ENCODE measurements around the gene SMU1. TPM values are rescaled to one million over a fixed set of nuclear protein-coding genes. Genes with fewer than 3 reads are reported as not detected.

Gene SMU1
- total and polyA plus RNA-seq, 2 donors (not counting 1 experiment from before 2014, with no cell fraction given) = 19.1 to 31.0 TPM

DNA sequence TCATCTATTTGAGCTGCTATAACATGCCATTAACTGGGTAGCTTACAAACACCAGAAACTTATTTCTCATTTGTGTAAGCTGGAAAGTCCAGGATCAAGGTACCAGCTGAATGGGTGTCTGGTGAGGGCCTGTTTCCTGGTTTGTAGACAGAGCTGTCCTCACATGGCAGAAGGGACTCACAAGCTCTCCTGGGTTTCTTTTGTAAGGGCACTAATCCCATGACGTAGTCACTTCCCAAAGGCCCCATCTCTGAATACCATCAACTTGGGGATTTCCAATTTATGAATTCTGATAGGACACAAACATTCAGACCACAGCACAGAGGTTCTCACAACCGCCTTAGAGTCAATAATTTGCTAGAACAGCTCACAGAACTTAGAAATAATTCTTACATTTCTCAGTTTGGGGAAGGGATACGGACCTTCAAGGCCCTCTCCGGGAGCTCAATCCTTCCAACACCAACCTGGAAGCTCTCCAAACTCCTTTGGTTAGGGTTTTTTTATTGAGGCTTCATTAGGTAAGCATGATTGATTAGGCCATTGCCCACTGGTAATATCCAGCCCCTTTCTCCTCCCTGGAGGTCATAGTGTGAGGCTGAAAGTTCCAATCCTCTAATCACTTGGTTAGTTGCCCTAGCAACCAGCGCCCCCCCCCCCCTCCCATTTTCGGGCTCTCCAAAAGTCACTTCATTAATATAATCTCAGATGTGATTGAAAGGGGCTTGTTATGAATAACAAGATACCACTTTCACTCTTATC lies 59.0 kb downstream of the SMU1 start:
- Histone ChIP-seq H3K9me3 (ENCODE audit: control insufficient read depth, insufficient read depth, low read depth, low read length) (no peaks in the 10 kb centered on the region), H3K9ac (ENCODE audit: insufficient read depth, low read length) (no peak overlapping the region), H3K4me2 (ENCODE audit: extremely low read depth, insufficient read depth, low read length) (no peak overlapping the region), H3K79me2 (ENCODE audit: control insufficient read depth, insufficient read depth, low read length) (peaks cover 5% of the 10 kb centered on the region), H3K27me3 (ENCODE audit: control insufficient read depth, insufficient read depth, low read length) (no peaks in the 10 kb centered on the region), H2AFZ (ENCODE audit: low read length) (no peak overlapping the region), H3K27ac (ENCODE audit: insufficient read depth, low read length) (no peak overlapping the region), H3K4me1 (ENCODE audit: control insufficient read depth, extremely low read depth, insufficient read depth, low read length) (no peaks in the 10 kb centered on the region), H3K4me3 (replicated peaks in 1 of 4; ENCODE audit: control extremely low read depth in 1 of 4, insufficient read depth in 1 of 4, low read depth in 3 of 4, low read length in 4 of 4) (no peak overlapping the region), H4K20me1 (ENCODE audit: control insufficient read depth, extremely low read depth, insufficient read depth, low read length) (no peaks in the 10 kb centered on the region), H3K36me3 (ENCODE audit: control insufficient read depth, insufficient read depth, low read length) (peaks cover 2% of the 10 kb centered on the region)
- no peak for DNase-seq (ENCODE audit: low read depth in 2 of 2)
- TF ChIP-seq, protein P1, sequence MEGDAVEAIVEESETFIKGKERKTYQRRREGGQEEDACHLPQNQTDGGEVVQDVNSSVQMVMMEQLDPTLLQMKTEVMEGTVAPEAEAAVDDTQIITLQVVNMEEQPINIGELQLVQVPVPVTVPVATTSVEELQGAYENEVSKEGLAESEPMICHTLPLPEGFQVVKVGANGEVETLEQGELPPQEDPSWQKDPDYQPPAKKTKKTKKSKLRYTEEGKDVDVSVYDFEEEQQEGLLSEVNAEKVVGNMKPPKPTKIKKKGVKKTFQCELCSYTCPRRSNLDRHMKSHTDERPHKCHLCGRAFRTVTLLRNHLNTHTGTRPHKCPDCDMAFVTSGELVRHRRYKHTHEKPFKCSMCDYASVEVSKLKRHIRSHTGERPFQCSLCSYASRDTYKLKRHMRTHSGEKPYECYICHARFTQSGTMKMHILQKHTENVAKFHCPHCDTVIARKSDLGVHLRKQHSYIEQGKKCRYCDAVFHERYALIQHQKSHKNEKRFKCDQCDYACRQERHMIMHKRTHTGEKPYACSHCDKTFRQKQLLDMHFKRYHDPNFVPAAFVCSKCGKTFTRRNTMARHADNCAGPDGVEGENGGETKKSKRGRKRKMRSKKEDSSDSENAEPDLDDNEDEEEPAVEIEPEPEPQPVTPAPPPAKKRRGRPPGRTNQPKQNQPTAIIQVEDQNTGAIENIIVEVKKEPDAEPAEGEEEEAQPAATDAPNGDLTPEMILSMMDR (conservative IDR thresholded peaks at IDR 0.05 in 1 of 2, IDR thresholded peaks at IDR 0.05 in 1 of 2; ENCODE audit: low read depth in 1 of 2, low read length in 2 of 2) = no peak
- no peak for TF ChIP-seq EZH2 (IDR thresholded peaks at IDR 0.05; ENCODE audit: low read length, missing control alignments)

DNA sequence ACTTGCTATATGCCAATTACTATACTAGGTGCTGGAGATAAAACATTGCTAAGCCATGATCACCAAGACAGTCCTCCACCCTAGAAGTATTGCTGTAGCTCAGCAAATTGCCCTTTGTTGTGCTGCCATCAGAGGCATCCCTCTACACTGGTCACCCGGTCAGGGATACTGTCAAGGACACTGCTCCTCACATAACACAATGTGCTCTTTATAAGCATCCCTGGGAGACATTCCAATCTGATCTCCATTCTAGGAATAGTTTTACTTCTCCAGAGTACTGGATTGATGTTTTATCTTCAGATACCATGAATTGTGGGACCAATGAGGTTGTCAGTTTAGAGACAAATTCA lies 61.8 kb downstream of the SMU1 start:
- Histone ChIP-seq H3K4me2 (ENCODE audit: extremely low read depth, insufficient read depth, low read length) (no peak overlapping the region), H3K36me3 (ENCODE audit: control insufficient read depth, insufficient read depth, low read length) (no peaks in the 10 kb centered on the region), H3K4me1 (ENCODE audit: control insufficient read depth, extremely low read depth, insufficient read depth, low read length) (no peaks in the 10 kb centered on the region), H2AFZ (ENCODE audit: low read length) (no peak overlapping the region), H3K4me3 (replicated peaks in 1 of 4; ENCODE audit: control extremely low read depth in 1 of 4, insufficient read depth in 1 of 4, low read depth in 3 of 4, low read length in 4 of 4) (no peak overlapping the region), H3K27me3 (ENCODE audit: control insufficient read depth, insufficient read depth, low read length) (no peaks in the 10 kb centered on the region), H4K20me1 (ENCODE audit: control insufficient read depth, extremely low read depth, insufficient read depth, low read length) (no peaks in the 10 kb centered on the region), H3K9me3 (ENCODE audit: control insufficient read depth, insufficient read depth, low read depth, low read length) (no peaks in the 10 kb centered on the region), H3K79me2 (ENCODE audit: control insufficient read depth, insufficient read depth, low read length) (no peaks in the 10 kb centered on the region), H3K27ac (ENCODE audit: insufficient read depth, low read length) (no peak overlapping the region), H3K9ac (ENCODE audit: insufficient read depth, low read length) (no peak overlapping the region)
- no peak for DNase-seq (ENCODE audit: low read depth in 2 of 2)
- no peak for TF ChIP-seq EZH2 (IDR thresholded peaks at IDR 0.05; ENCODE audit: low read length, missing control alignments)
- TF ChIP-seq, protein P1 (conservative IDR thresholded peaks at IDR 0.05 in 1 of 2, IDR thresholded peaks at IDR 0.05 in 1 of 2; ENCODE audit: low read depth in 1 of 2, low read length in 2 of 2) = no peak

DNA sequence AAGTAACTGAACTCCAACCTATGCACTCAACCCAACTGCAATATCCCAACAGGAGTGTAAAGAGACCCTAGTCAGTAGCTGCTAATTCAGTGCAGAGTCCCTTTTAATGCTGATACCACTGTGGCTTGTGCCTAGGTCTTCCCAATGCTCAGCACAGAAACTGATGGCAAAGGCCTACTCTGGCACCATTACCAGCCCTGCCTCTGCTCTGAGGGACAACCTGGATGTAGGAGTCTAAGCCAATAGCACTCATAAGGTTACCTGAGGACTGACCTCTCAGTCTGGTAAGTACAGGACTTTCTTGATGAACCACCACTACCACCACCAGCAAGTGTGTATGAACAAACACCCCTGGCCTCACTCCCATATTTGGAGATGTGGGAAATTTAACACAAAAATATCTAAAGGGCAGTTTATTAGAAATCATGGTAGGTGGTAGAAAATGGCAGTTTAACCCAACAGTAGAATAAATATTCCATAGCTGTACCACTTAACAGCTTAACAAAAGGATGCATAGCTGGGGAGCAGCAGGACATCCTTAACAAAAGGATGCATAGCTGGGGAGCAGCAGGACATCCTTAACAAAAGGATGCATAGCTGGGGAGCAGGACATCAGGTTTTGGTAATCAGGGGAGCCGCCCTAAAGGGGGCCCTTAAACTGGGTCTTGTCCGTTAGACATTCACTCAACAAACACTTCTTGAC lies 62.4 kb downstream of the SMU1 start:
- H2AFZ ChIP-seq (ENCODE audit: low read length) = no peak overlapping the region
- H3K4me1 ChIP-seq (ENCODE audit: control insufficient read depth, extremely low read depth, insufficient read depth, low read length) = no peaks in the 10 kb centered on the region
- TF ChIP-seq, protein P1 (conservative IDR thresholded peaks at IDR 0.05 in 1 of 2, IDR thresholded peaks at IDR 0.05 in 1 of 2; ENCODE audit: low read depth in 1 of 2, low read length in 2 of 2) = no peak
- no peak for TF ChIP-seq EZH2 (IDR thresholded peaks at IDR 0.05; ENCODE audit: low read length, missing control alignments)
- H3K4me3 ChIP-seq (replicated peaks in 1 of 4; ENCODE audit: control extremely low read depth in 1 of 4, insufficient read depth in 1 of 4, low read depth in 3 of 4, low read length in 4 of 4) = no peak overlapping the region
- no peaks in the 10 kb centered on the region for H4K20me1 ChIP-seq (ENCODE audit: control insufficient read depth, extremely low read depth, insufficient read depth, low read length)
- DNase-seq (ENCODE audit: low read depth in 2 of 2) = no peak
- no peaks in the 10 kb centered on the region for H3K9me3 ChIP-seq (ENCODE audit: control insufficient read depth, insufficient read depth, low read depth, low read length)
- no peaks in the 10 kb centered on the region for H3K79me2 ChIP-seq (ENCODE audit: control insufficient read depth, insufficient read depth, low read length)
- no peak overlapping the region for H3K9ac ChIP-seq (ENCODE audit: insufficient read depth, low read length)
- no peaks in the 10 kb centered on the region for H3K27me3 ChIP-seq (ENCODE audit: control insufficient read depth, insufficient read depth, low read length)
- no peak overlapping the region for H3K4me2 ChIP-seq (ENCODE audit: extremely low read depth, insufficient read depth, low read length)
- no peak overlapping the region for H3K27ac ChIP-seq (ENCODE audit: insufficient read depth, low read length)
- no peaks in the 10 kb centered on the region for H3K36me3 ChIP-seq (ENCODE audit: control insufficient read depth, insufficient read depth, low read length)
